Ascending aorta (tissue), 2 donors: ENCODE results near the gene NEUROD4. TPM values are rescaled to one million over a fixed set of nuclear protein-coding genes. Genes with fewer than 3 reads are reported as not detected.

Experiments used
- DNase-seq, 2 donors: peaks; one replicate each; pipeline ENCODE4 v3.0.0-alpha.2; 2019; ENCODE audit warnings: low spot score in 2 of 2
- H3K27ac ChIP-seq, 2 donors: fragments of 200-600 bp; sonication (generic); one replicate each; pipeline ENCODE4 v1.5.1; 2016 to 2017; ENCODE audit warnings: mild to moderate bottlenecking in 1 of 2
- H3K27me3 ChIP-seq: fragments of 200-600 bp; sonication (generic); one replicate; pipeline ENCODE4 v1.5.1; 2017
- H3K36me3 ChIP-seq, 2 donors: fragments of 200-600 bp; sonication (generic); one replicate each; pipeline ENCODE4 v1.5.1; 2016
- H3K4me1 ChIP-seq, 2 donors: fragments of 200-600 bp; sonication (generic); one replicate each; pipeline ENCODE4 v1.5.1; 2016 to 2017; ENCODE audit warnings: mild to moderate bottlenecking in 1 of 2
- H3K4me3 ChIP-seq, 2 donors: fragments of 200-600 bp; sonication (generic); one replicate each; pipeline ENCODE4 v1.5.1; 2016 to 2017; ENCODE audit warnings: mild to moderate bottlenecking in 1 of 2
- H3K9me3 ChIP-seq, 2 donors: fragments of 200-600 bp; sonication (generic); one replicate each; pipeline ENCODE4 v1.5.1; 2016
- CTCF ChIP-seq, 3 experiments: fragments of 200-600 bp in 2 of 3; fragments of 450-650 bp in 1 of 3; sonication (generic) in 2 of 3; IDR thresholded peaks; one replicate each; pipeline ENCODE4 v1.5.1; 2016 to 2019; ENCODE audit warnings: antibody characterized with exemption in 3 of 3, mild to moderate bottlenecking in 1 of 3, moderate library complexity in 1 of 3
- intact Hi-C: fragments of 100-400 bp; cut with DNase I; formaldehyde crosslinking; loops from one replicate; pipeline ENCODE4 v1.15.1; 2023
- total RNA-seq: library from RNA; depleted of rRNA; stranded (reverse); fragments of >200 nt; gene quantifications from one replicate; pipeline ENCODE4 v1.1.0, GENCODE V29; 2016

The NEUROD4 gene
- total RNA-seq, 1 donor from 2014 or later = not detected

DNA sequence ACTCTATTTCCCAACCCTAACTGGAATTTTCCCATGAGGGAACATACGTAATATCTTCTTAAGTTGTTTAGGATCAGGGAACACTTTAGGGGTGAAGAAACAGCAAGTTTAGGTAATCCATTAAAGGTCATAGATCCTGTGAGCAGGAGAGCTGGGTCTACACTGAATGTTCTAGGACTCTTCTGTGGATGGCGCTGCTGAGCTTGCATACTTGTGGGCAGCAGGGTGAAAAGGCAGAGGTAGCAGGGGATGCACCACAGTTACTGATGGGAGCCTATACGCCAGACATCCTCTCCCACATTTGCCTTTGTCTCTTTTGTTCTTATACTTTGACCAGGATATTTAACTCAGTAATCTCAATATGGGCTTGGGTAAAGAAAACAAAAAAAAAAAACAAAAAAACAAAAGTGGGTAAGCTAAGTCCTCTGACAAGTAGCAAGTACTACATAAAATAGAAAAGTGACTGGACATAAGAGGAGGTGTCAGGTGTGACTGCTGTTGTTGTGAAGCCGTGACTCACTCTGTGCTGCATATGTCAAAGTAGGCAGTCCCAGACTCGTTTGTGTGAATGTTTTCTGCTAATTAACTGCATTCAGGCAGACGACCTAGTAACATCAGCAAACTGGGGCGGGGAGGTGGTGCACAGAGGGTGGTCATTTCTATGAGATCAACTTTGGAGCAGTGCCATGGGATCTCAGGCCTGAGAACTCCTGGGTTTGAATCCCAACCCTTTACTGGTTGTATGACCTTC, 31.6 kb downstream of the NEUROD4 start:
- H3K27me3 ChIP-seq = no peaks in the 10 kb centered on the region
- intact Hi-C loops = no loop called here
- DNase-seq = no peak
- H3K36me3 ChIP-seq = no peaks in the 10 kb centered on the region
- H3K4me3 ChIP-seq = no peak overlapping the region
- H3K9me3 ChIP-seq = no peaks in the 10 kb centered on the region
- H3K4me1 ChIP-seq = no peaks in the 10 kb centered on the region
- no peak overlapping the region for H3K27ac ChIP-seq
- no peak for TF ChIP-seq CTCF (IDR thresholded peaks at IDR 0.05)

- Histone ChIP-seq H3K27me3 (no peaks in the 10 kb centered on the region), H3K36me3 (no peaks in the 10 kb centered on the region), H3K27ac (no peak overlapping the region), H3K4me1 (no peaks in the 10 kb centered on the region), H3K4me3 (no peak overlapping the region), H3K9me3 (no peaks in the 10 kb centered on the region)
- intact Hi-C loops = no loop called here
- no peak for TF ChIP-seq CTCF (IDR thresholded peaks at IDR 0.05)
- no peak for DNase-seq
Observed at GRCh38 chr12:55057481-55057880, 37.7 kb downstream of the NEUROD4 start.

DNA sequence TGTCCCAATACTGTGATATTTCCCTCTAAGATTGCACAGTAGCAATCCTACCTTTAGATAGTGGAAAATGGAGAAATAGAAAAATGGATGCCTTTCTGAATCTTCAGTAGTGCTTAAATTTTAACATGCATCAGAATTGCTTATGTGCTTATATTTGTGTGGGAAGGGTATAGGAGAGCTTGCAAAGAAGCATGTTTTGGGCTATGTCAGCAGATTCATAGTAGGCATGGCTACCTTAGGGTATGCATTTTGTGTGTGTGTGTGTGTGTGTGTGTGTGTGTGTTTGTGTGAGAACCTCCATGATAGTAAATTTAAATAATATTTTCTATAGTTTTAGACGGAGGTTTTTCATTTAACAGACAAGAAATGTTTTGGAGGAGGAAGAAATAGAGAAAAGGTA, 38.3 kb downstream of the NEUROD4 start:
- no peak overlapping the region for H3K4me3 ChIP-seq
- no peak for DNase-seq
- intact Hi-C loops = no loop called here
- TF ChIP-seq CTCF (IDR thresholded peaks at IDR 0.05) = no peak
- no peaks in the 10 kb centered on the region for H3K27me3 ChIP-seq
- H3K27ac ChIP-seq = no peak overlapping the region
- no peaks in the 10 kb centered on the region for H3K36me3 ChIP-seq
- no peaks in the 10 kb centered on the region for H3K4me1 ChIP-seq
- H3K9me3 ChIP-seq = no peaks in the 10 kb centered on the region

DNA sequence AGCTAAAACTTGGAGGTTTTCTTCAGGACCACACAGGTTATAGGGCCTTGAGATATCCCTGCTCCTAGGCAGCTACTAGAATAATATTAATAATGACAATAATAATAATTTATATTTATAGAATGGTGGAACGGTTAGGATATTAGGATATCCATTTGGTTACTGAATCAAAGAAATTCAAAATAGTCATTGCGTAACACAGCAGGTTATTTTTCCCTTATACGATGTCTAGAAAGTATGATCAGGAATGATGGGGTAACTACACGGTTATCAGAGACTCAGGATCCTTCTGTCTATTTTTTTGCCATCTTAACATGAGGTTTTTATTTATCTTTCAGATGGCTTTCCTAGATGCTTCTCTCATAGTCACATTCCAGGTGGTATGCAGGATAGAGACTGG, 39.0 kb downstream of the NEUROD4 start:
- Histone ChIP-seq H3K4me1 (no peaks in the 10 kb centered on the region), H3K4me3 (no peak overlapping the region), H3K9me3 (no peaks in the 10 kb centered on the region), H3K27ac (no peak overlapping the region), H3K36me3 (no peaks in the 10 kb centered on the region), H3K27me3 (no peaks in the 10 kb centered on the region)
- no peak for TF ChIP-seq CTCF (IDR thresholded peaks at IDR 0.05)
- DNase-seq = no peak
- intact Hi-C loops = no loop called here

- Histone ChIP-seq H3K4me3 (no peak overlapping the region), H3K9me3 (no peaks in the 10 kb centered on the region), H3K36me3 (no peaks in the 10 kb centered on the region), H3K4me1 (no peaks in the 10 kb centered on the region), H3K27me3 (no peaks in the 10 kb centered on the region), H3K27ac (no peak overlapping the region)
- no peak for DNase-seq
- TF ChIP-seq CTCF (IDR thresholded peaks at IDR 0.05) = no peak
- intact Hi-C loops = no loop called here
Observed at GRCh38 chr12:55060470-55060869, 40.7 kb downstream of the NEUROD4 start.

- Histone ChIP-seq H3K4me1 (no peaks in the 10 kb centered on the region), H3K36me3 (no peaks in the 10 kb centered on the region), H3K27ac (no peak overlapping the region), H3K9me3 (no peaks in the 10 kb centered on the region), H3K27me3 (no peaks in the 10 kb centered on the region), H3K4me3 (no peak overlapping the region)
- DNase-seq = no peak
- intact Hi-C loops = no loop called here
- no peak for TF ChIP-seq CTCF (IDR thresholded peaks at IDR 0.05)
Observed at GRCh38 chr12:55061024-55061423, 41.2 kb downstream of the NEUROD4 start.
